ENCODE data around the gene PPM1B. TPM values are rescaled to one million over a fixed set of nuclear protein-coding genes. Genes with fewer than 3 reads are reported as not detected.

The PPM1B gene
- total RNA-seq, 4 donors from 2014 or later: 28.3 to 63.9 (median 37.9) TPM

DNA sequence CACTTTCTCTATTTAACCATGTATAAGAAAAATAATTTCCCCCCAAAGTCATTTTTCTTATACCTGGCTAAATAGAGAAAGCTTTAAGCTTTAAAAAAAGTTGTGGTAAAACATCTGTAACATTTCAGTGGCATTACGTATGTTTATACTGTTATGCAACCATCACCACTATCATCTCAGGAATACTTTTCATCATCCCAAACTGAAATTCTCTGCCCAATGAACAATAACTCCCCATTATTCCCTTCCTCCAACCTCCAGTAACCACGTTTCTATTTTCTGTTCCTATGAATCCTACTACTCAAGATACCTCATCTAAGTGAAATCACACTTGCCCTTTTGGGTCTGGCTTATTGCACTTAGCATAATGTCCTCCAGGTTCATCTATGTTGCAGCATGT lies 104.9 kb downstream of the PPM1B start:
- no peak for DNase-seq (ENCODE audit: low spot score in 2 of 2)
- Histone ChIP-seq H3K36me3 (no peaks in the 10 kb centered on the region), H3K27ac (no peak overlapping the region), H3K9me3 (no peaks in the 10 kb centered on the region), H3K4me3 (no peak overlapping the region), H3K27me3 (no peaks in the 10 kb centered on the region), H3K4me1 (peaks cover 9% of the 10 kb centered on the region)
- WGBS: 66% methylated on average over 2 of the region's 2 CpGs
- no peak for TF ChIP-seq CTCF (IDR thresholded peaks at IDR 0.05)

- Histone ChIP-seq H3K4me3 (no peak overlapping the region), H3K27ac (no peak overlapping the region), H3K27me3 (no peaks in the 10 kb centered on the region), H3K9me3 (no peaks in the 10 kb centered on the region), H3K4me1 (peaks cover 6% of the 10 kb centered on the region), H3K36me3 (no peaks in the 10 kb centered on the region)
- 2% methylated on average over 2 of the region's 2 CpGs for WGBS
- no peak for DNase-seq (ENCODE audit: low spot score in 2 of 2)
- TF ChIP-seq CTCF (IDR thresholded peaks at IDR 0.05) (no peak), EP300 (IDR thresholded peaks at IDR 0.05) (no peak), POLR2AphosphoS5 (IDR thresholded peaks at IDR 0.05) (no peak), POLR2A (IDR thresholded peaks at IDR 0.05) (no peak)
Observed at GRCh38 chr2:44275927-44276303, 107.2 kb downstream of the PPM1B start.

GRCh38 chr2:44277541-44277940 lies 108.9 kb downstream of the PPM1B start:
- Histone ChIP-seq H3K27me3 (no peaks in the 10 kb centered on the region), H3K9me3 (no peaks in the 10 kb centered on the region), H3K36me3 (no peaks in the 10 kb centered on the region), H3K4me1 (peaks cover 6% of the 10 kb centered on the region), H3K27ac (no peak overlapping the region), H3K4me3 (no peak overlapping the region)
- TF ChIP-seq EP300 (IDR thresholded peaks at IDR 0.05) (no peak), POLR2A (IDR thresholded peaks at IDR 0.05) (no peak), POLR2AphosphoS5 (IDR thresholded peaks at IDR 0.05) (no peak), CTCF (IDR thresholded peaks at IDR 0.05) (no peak)
- WGBS: 69% methylated on average over 1 of the region's 1 CpG
- no peak for DNase-seq (ENCODE audit: low spot score in 2 of 2)

GRCh38 chr2:44280869-44281268 lies 112.2 kb downstream of the PPM1B start:
- Histone ChIP-seq H3K27me3 (no peaks in the 10 kb centered on the region), H3K4me1 (peaks cover 3% of the 10 kb centered on the region), H3K27ac (no peak overlapping the region), H3K9me3 (no peaks in the 10 kb centered on the region), H3K36me3 (no peaks in the 10 kb centered on the region), H3K4me3 (no peak overlapping the region)
- 94% methylated on average over 1 of the region's 1 CpG for WGBS
- no peak for TF ChIP-seq POLR2A (IDR thresholded peaks at IDR 0.05)
- no peak for TF ChIP-seq EP300 (IDR thresholded peaks at IDR 0.05)
- no peak for TF ChIP-seq CTCF (IDR thresholded peaks at IDR 0.05)
- no peak for TF ChIP-seq POLR2AphosphoS5 (IDR thresholded peaks at IDR 0.05)
- DNase-seq (ENCODE audit: low spot score in 2 of 2): no peak

Other genes with a start within 250 kb of the PPM1B start
- 10 to 100 TPM; 45.1 to 74.7 (median 46.6) TPM for gene LRPPRC, start 172.9 kb upstream of the PPM1B start, total RNA-seq
- gene SLC3A1, start 106.6 kb downstream of the PPM1B start, total RNA-seq: 1 to 10 TPM in 1 of 4 donors, under 1 TPM in 2, not detected in 1; 0.34 to 2.6 (median 0.39) TPM
- 10 to 100 TPM; 25.9 to 51.9 (median 32.2) TPM for gene PREPL, start 192.6 kb downstream of the PPM1B start, total RNA-seq
- gene CAMKMT, start 193.1 kb downstream of the PPM1B start, total RNA-seq: 10 to 100 TPM in 2 of 4 donors, 1 to 10 TPM in 2; 6.0 to 15.3 (median 10.7) TPM